A549 (cell line): Measurements from ENCODE around the gene TSC22D1. TPM values are rescaled to one million over a fixed set of nuclear protein-coding genes. Genes with fewer than 3 reads are reported as not detected.

Experiments
- ATAC-seq, 2 experiments: fragments of 200-7000 bp in 1 of 2; fragments of >200 bp in 1 of 2; cut with Nextera tagmentation in 1 of 2; cut with Tn5 transposase in 1 of 2; 3 replicates each; pipeline versions ENCODE4 v1.8.0 to v1.9.1; 2018 to 2020; ENCODE audit warnings: mild to moderate bottlenecking in 1 of 2, moderate library complexity in 1 of 2
- CTCF ChIA-PET: fragments of 300-600 bp; sonication (Branson Sonifier 250); formaldehyde crosslinking; extraction: SDS; loops from one replicate; lab custom pipeline; 2021; ENCODE audit warnings: antibody characterized with exemption, inconsistent platforms; lab: Yijun Ruan, JAX
- POLR2A ChIA-PET: fragments of 350-600 bp; formaldehyde crosslinking; extraction: SDS; loops from one replicate; lab custom pipeline; 2021; ENCODE audit warnings: antibody characterized with exemption, inconsistent platforms; lab: Yijun Ruan, JAX
- DNase-seq, 2 experiments: peaks; one replicate each; pipeline versions ENCODE4 v3.0.0 to v3.0.0-alpha.2; 2011 to 2016; ENCODE audit warnings: low read depth in 1 of 2, low spot score in 1 of 2
- FAIRE-seq: peaks from 2 replicates; lab custom pipeline; 2011; peaks lifted over from hg19 to GRCh38; lab: Jason Lieb, UNC
- H3K27ac ChIP-seq, 2 experiments: fragments of >200 bp; sonication (Bioruptor Twin); formaldehyde crosslinking; 3 replicates each; pipeline ENCODE4 v1.5.1; 2016 to 2017
- H3K4me1 ChIP-seq: fragments of >200 bp; sonication (Bioruptor Twin); formaldehyde crosslinking; 3 replicates; pipeline ENCODE4 v1.6.1; 2016
- H3K4me2 ChIP-seq: fragments of >200 bp; sonication (Bioruptor Twin); formaldehyde crosslinking; 3 replicates; pipeline ENCODE4 v1.6.1; 2016
- H3K4me3 ChIP-seq: fragments of >200 bp; sonication (Bioruptor Twin); formaldehyde crosslinking; 3 replicates; pipeline ENCODE4 v1.5.1; 2016
- H3K9me3 ChIP-seq: fragments of >200 bp; sonication (Bioruptor Twin); formaldehyde crosslinking; 3 replicates; pipeline ENCODE4 v1.6.1; 2016
- EP300 ChIP-seq, 2 experiments: fragments of >200 bp; sonication (Bioruptor Twin); formaldehyde crosslinking; IDR thresholded peaks; 2 replicates in 1 of 2; 3 replicates in 1 of 2; pipeline ENCODE4 v1.6.1; 2016 to 2017
- RNF2 ChIP-seq: fragments of 200-600 bp; sonication (generic); IDR thresholded peaks from 2 replicates; pipeline ENCODE4 v1.6.1; 2016; ENCODE audit warnings: low read depth, mild to moderate bottlenecking, antibody characterized with exemption, moderate library complexity, borderline replicate concordance
- SMC3 ChIP-seq: fragments of >200 bp; sonication (Bioruptor Twin); formaldehyde crosslinking; IDR thresholded peaks from 3 replicates; pipeline ENCODE4 v1.6.1; 2018; ENCODE audit warnings: inconsistent platforms
- WGBS: methylation state at CpG from one replicate; pipeline ENCODE4 v1.1.6; 2017; ENCODE audit errors: missing lambda C conversion rate; 5-methylcytosine and 5-hydroxymethylcytosine counted together
- polyA plus RNA-seq, 4 experiments: library from polyadenylated mRNA; depleted of rRNA in 3 of 4; stranded (reverse); fragments of >200 nt; fragmentation: RNase III in 1 of 4; extraction: RNeasy Plus Mini Kit Qiagen cat#74134 plus additional on column Dnase treatment in 1 of 4; gene quantifications; 2 replicates in 3 of 4; 3 replicates in 1 of 4; pipeline ENCODE4 v1.2.3, GENCODE V29; 2011 to 2017
- TF ChIP-seq, protein P1 (sequence below): IDR thresholded peaks from 2 replicates; pipeline ENCODE4 v1.6.1; 2012
- TF ChIP-seq, protein P2 (sequence below): IDR thresholded peaks from 2 replicates; pipeline ENCODE4 v1.6.1; 2012; ENCODE audit warnings: low read depth, borderline replicate concordance
- TF ChIP-seq, protein P3 (sequence below): fragments of 250-450 bp; sonication (Bioruptor Pico); IDR thresholded peaks from 2 replicates; pipeline ENCODE4 v1.5.0; 2020; ENCODE audit warnings: low read depth, mild to moderate bottlenecking, moderate library complexity
- TF ChIP-seq, protein P4 (sequence below): fragments of >200 bp; sonication (Bioruptor Twin); formaldehyde crosslinking; IDR thresholded peaks from 3 replicates; pipeline ENCODE4 v1.5.1; 2016

The TSC22D1 gene
- polyA plus RNA-seq, 2 of the 4 experiments (the other 2 are of a cell fraction): 66.8 to 196 TPM

DNA sequence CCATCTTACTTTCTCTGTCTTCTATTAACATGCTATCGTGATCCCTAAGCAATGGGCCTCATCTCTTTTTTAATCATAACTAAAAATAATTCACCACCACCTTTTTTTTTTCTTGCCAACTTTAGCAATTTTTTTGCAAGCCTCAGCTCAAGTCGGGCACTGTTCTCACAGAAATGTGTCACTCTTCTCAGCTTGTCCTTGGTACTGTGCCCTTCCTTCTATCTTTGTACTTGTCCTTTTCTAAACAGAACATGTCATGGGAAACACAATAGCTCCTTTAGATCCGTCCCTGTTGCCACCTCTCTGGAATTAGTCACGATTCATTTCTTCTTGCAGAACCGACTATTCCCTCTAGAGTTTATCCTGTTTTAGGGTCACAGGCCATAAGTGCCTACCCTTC, 192.2 kb downstream of the TSC22D1 start (continued):
- TF ChIP-seq, protein P1, sequence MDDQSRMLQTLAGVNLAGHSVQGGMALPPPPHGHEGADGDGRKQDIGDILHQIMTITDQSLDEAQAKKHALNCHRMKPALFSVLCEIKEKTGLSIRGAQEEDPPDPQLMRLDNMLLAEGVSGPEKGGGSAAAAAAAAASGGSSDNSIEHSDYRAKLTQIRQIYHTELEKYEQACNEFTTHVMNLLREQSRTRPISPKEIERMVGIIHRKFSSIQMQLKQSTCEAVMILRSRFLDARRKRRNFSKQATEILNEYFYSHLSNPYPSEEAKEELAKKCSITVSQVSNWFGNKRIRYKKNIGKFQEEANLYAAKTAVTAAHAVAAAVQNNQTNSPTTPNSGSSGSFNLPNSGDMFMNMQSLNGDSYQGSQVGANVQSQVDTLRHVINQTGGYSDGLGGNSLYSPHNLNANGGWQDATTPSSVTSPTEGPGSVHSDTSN: no peak
- TF ChIP-seq RNF2: no peak
- TF ChIP-seq, all 56 proteins: peak for 0

DNA sequence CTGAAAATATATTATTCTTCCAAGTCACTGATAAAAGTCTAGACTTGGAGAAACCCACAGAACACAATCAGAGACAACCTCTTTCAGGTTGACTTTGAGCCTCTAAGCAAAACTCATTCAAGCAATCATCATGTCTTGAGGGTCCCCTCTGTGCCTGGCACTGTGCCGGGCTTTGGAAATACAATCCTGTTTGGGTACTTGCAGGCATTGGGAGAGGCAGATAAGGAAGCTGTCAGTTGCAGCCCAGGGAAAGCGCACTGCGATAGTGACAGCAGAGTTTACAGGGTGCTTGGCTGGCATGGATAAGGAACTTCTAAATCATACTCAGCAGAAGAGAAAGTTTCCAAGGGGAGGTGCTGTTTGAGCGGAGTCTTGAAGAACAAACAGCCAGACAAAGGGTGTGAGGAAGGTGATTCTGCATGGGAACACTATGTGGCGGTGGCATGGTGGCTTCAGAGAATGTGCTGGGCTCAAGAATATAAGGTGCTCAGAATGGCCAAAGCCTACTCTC, 193.4 kb downstream of the TSC22D1 start:
- no peak for FAIRE-seq
- POLR2A ChIA-PET: no interaction called here
- no peak for TF ChIP-seq EP300 (IDR thresholded peaks at IDR 0.05)
- TF ChIP-seq, protein P2, sequence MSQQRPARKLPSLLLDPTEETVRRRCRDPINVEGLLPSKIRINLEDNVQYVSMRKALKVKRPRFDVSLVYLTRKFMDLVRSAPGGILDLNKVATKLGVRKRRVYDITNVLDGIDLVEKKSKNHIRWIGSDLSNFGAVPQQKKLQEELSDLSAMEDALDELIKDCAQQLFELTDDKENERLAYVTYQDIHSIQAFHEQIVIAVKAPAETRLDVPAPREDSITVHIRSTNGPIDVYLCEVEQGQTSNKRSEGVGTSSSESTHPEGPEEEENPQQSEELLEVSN: no peak
- TF ChIP-seq, protein P3, sequence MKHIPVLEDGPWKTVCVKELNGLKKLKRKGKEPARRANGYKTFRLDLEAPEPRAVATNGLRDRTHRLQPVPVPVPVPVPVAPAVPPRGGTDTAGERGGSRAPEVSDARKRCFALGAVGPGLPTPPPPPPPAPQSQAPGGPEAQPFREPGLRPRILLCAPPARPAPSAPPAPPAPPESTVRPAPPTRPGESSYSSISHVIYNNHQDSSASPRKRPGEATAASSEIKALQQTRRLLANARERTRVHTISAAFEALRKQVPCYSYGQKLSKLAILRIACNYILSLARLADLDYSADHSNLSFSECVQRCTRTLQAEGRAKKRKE (CRISPR knock-in tag): no peak
- no peak for TF ChIP-seq RNF2
- TF ChIP-seq, protein P4, sequence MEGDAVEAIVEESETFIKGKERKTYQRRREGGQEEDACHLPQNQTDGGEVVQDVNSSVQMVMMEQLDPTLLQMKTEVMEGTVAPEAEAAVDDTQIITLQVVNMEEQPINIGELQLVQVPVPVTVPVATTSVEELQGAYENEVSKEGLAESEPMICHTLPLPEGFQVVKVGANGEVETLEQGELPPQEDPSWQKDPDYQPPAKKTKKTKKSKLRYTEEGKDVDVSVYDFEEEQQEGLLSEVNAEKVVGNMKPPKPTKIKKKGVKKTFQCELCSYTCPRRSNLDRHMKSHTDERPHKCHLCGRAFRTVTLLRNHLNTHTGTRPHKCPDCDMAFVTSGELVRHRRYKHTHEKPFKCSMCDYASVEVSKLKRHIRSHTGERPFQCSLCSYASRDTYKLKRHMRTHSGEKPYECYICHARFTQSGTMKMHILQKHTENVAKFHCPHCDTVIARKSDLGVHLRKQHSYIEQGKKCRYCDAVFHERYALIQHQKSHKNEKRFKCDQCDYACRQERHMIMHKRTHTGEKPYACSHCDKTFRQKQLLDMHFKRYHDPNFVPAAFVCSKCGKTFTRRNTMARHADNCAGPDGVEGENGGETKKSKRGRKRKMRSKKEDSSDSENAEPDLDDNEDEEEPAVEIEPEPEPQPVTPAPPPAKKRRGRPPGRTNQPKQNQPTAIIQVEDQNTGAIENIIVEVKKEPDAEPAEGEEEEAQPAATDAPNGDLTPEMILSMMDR: no peak
- TF ChIP-seq SMC3: no peak
- WGBS: 92% methylated on average over 5 of the region's 5 CpGs
- CTCF ChIA-PET: no interaction called here
- Histone ChIP-seq H3K9me3 (no peaks in the 10 kb centered on the region), H3K27ac (no peak overlapping the region), H3K4me1 (peaks cover 8% of the 10 kb centered on the region), H3K4me3 (no peak overlapping the region), H3K4me2 (no peak overlapping the region)
- no peak for ATAC-seq
- no peak for DNase-seq

Other genes with a start within 250 kb of the TSC22D1 start
- not detected in 2 replicates for gene SERP2, start 202.5 kb downstream of the TSC22D1 start, polyA plus RNA-seq (2011; rRNA removed)
- gene SERP2, start 202.5 kb downstream of the TSC22D1 start, polyA plus RNA-seq (2017; fragmentation: RNase III; extraction: RNeasy Plus Mini Kit Qiagen cat#74134 plus additional on column Dnase treatment): not detected in 3 replicates